ENCODE measurements around the gene SUN1.
"Not testable (repeated sequence)": the region's sequence is repeated elsewhere in the genome, so short reads cannot be mapped to it uniquely, and the experiment has no call there.

The SUN1 gene

DNA sequence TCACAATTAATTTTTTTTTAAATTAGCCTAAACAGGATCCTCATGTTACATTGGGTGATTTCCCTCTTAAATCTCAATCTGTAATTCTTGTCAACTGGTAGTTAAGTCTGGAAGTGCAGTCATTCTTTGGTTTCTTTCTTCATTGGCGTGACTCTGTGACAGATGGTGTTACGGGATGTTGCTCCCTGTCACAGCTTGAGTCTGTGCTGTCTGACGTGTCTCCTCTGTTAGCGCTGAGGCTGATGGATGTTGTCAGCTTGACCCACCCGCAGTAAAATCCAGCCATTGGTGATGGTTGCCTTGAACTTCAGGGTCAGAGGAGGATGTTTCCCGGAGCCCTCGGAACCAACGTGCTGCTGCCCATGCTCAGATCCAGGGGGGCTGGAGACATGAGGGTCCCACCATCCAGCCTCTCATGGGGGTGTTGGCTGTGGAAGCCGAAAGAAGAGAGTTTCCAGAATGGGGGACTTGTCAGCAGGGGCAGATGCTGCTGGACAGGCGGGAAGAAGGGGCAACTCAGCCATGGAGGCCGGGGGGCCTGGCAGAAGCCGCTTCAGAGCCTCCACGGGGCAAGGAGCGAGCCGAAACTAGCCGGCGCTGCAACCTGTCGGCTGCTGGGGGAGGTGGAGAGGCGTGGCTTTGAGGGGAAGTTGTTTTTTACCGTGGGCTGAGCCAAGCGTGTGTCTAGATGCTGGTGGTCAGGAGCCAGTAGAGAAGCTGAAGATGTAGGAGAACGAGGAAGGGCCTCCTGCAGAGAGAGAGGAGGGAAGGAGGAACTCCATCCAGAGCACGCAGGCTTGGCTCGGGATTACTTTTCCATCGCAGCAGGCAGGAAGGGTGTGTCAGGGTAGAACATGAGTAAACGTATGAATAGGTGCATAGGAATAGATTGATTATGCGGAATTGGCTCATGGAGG is 3.5 kb downstream of the SUN1 start:
- no peak for DNase-seq

DNA sequence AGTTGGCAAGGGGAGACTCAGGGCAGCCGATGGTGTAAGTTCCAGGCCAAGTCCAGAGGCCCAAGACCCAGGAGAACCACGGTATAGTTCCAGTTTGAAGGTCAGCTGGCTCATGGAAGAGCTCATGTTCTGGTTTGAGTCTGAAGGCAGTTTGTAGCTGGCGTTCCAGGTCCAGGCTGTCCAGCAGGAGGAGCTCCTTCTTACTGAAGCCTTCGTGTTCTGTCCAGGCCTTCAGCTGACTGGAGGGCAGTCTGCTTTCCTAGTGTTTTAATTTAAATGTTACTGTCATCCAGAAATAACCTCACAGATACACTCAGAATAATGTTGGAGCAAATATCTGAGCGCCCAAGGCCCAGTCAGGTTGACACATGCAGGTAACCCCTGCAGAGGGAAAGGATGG is 4.2 kb downstream of the SUN1 start:
- DNase-seq, result no peak

DNA sequence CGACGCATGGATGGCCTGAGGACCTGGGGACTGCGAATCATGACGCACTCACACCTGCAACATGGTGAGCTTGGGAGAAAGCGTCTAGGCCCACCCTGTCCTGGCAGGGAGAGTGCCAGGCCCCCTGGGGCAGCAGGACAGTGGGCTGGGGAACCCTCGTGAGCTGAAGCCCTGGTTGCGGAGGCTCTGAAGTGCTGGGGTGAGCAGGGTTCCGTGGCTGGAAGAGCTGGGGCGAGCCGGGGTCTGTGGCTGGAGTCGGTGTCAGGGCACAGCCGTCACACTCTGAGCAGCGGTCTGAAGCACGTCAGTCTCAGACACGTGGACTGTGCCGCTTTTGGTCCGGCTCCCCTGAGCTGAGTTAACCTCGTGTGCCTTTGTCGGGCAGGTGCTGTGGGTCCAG is 4.7 kb downstream of the SUN1 start:
- DNase-seq, result no peak

DNA sequence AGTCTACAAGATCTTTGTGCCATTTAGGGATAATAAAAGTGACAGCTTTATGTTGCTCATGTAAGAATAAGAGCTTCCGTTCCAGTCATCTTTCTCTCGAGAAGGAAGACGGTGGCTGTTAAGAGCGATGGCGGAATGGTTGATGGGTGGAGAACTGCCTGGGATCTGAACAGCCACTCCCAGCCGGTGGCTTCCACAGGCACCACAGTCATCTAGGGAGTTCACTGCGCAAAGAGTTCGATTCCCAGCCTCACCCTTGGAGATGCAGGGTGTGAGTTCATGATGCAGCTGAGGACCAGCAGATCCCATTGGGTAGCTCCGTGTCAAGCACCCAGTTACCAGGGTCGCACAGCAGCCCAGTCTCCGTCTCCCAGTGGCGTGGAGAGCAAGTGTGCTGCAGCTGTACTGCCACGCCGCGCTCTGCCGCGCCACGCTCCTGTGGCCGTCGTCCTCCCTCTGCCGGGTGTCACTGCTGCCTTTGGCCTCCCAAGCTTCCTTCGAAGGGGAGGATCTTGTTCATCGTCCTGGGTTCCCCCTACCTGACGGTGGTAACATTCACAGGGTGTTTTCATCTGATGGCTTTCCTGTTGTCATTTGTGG is 7.8 kb downstream of the SUN1 start:
- DNase-seq, result no peak

DNA sequence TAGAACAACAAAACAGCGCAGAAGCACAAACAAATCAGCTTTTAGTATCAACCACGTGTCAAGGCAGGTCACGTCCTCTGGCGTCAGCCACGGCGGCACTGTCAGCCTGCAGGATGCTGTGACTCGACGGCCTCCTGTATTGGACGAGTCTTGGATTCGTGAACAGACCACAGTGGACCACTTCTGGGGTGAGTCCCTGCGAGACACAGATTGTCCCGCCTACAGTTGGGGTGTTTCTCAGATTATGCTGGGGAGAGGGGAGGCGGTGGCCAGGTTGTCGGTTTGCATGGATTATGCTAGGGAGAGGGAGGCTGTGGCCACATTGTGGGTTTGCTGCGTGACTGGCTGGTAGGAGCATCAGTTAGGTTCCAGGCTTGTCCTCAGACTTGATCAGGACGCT is 9.7 kb downstream of the SUN1 start:
- no peak for DNase-seq

DNA sequence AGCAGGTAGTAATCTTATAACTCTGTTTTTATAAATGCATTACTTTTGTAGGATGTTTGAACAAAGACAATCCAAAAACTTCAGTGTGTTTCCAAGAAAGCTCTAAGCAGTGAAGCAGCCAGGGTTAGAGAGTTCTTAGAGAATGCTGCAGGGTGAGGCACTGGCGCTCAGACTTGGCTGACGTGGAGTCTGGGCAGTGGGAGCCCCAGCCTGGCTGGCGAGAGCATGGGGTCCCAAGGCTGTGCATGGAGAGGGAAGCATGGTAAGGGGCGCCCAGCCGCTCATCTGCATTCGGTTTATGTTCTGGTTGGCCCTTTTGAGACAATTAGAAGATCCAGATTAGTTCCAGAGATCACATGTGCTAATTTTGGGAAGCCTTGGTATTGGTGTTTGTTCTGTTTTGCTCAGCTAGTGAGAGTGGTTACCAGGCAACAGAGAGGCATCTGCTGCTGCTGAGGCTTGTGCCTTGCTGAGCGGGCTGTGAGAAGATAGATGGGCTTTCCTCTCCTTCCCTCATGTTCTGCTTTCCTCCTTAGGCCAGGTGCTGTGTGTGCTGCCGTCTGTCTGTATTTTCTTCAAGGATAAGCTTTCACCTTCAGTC is 10.3 kb downstream of the SUN1 start:
- no peak for DNase-seq

DNA sequence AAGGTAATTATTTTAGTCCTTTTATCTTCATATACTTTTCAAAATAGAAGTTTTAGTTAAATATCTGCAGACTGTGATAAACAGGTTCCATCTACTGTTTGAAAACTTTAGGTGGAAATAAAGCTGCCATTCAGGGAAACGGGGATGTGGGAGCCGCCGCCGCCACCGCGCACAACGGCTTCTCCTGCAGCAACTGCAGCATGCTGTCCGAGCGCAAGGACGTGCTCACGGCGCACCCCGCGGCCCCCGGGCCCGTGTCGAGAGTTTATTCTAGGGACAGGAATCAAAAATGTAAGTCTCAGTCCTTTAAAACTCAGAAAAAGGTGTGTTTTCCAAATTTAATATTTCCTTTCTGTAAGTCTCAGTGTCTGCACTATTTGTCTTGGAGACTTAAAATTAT is 11.0 kb downstream of the SUN1 start:
- DNase-seq, result no peak

DNA sequence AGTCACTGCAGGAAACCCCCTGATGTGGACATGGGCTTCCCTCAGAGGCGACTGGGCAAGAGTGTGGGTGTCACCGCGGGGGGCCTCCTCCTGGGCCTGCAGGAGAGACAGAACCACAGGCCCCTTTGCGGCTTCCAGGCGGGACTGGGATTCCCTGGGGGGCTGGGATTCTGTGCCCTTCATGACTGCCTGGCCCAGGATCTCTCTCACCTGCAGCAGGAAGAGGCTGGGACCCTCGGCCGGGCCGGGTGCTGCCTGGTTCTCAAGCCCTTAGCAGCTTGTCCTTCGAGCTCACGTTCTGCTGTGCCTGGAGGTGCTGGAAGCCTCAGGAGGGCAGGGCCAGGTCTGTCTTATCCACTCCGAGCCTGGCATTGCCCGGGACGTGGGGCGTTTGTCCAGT is 11.8 kb downstream of the SUN1 start:
- no peak for DNase-seq

DNA sequence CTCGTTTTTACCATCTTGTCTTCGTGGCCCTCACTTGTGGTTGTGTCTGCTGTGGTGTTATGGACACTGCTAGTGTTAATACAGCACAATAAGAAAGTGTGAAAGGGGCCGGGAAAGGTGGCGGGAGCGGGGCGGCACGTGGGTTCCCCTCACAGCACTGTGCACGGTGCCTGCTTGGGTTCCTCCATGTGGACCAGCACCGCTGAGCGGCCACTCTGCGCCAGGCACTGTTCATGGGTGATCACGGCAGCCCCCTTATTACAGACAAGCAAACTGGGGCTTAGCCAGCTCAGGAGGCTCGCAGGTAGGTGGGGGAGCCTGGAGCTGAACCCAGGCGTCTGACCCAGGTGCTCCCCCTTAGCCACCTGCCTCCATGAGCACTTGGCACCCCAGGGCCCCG is 12.2 kb downstream of the SUN1 start:
- DNase-seq, result no peak

DNA sequence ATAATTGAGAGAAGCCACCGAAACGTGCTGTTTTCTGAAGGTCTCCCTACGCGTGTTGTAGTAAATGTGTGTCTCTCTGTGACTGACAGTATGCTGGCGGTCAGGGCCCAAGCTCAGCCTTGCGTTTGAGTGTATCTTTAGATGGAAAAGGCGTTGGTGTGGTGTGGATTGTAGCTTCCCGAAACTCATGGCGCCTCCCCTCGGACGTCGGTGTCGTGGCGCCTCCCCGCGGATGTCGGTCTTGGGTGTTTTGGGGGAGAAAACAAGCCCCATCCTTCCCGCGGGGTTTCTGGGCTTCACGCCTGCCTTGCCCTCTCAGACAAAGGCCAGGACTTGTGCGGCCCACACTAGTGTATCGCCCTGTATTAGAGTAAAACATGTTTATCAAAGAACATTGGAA is 12.8 kb downstream of the SUN1 start:
- DNase-seq, result no peak

DNA sequence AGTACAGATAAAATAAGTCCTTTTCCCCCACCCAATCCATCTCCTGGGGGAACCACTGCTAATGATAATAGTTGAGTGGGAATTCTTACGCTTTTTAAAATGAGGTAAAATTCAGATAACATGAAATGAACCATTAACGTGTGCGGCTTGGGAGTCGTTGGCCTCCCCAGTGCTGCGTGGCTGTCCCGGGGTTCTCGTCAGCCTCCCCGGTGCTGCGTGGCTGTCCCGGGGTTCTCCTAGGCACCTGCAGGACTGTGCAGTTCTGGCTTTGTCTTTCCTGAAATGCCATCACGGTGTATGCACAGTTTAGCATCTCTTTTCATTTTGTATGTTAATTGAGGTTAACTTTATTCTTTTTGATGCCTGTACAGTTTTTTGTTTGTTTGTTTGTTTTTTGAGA is 13.5 kb downstream of the SUN1 start:
- DNase-seq, result no peak

DNA sequence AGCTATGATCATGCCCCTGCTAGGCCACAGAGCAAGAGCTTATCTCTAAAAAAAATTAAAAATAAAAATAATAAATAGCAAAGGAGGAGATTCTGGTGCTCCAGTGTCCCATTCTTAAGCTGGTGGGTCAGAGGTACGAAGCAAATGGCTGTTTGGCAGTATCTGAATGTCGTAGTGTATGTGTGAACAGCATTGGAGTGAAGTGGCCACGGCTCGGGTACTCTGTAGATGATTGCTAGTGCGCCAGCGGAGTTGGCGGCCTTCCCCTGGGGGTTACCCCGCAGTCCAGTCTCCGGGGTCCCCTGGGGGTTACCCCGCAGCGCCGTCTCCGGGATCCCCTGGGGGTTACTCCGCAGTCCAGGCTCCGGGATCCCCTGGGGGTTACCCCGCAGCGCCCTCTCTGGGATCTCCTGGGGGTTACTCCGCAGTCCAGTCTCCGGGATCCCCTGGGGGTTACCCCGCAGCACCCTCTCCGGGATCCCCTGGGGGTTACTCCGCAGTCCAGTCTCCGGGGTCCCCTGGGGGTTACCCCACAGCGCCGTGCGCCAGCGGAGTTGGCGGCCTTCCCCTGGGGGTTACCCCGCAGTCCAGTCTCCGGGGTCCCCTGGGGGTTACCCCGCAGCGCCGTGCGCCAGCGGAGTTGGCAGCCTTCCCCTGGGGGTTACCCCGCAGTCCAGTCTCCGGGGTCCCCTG is 14.8 kb downstream of the SUN1 start:
- not testable (repeated sequence) for DNase-seq

DNA sequence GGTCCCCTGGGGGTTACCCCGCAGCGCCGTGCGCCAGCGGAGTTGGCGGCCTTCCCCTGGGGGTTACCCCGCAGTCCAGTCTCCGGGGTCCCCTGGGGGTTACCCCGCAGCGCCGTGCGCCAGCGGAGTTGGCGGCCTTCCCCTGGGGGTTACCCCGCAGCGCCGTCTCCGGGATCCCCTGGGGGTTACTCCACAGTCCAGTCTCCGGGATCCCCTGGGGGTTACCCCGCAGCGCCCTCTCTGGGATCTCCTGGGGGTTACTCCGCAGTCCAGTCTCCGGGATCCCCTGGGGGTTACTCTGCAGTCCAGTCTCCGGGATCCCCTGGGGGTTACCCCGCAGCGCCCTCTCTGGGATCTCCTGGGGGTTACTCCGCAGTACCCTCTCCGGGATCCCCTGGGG is 15.5 kb downstream of the SUN1 start:
- DNase-seq, result not testable (repeated sequence)

DNA sequence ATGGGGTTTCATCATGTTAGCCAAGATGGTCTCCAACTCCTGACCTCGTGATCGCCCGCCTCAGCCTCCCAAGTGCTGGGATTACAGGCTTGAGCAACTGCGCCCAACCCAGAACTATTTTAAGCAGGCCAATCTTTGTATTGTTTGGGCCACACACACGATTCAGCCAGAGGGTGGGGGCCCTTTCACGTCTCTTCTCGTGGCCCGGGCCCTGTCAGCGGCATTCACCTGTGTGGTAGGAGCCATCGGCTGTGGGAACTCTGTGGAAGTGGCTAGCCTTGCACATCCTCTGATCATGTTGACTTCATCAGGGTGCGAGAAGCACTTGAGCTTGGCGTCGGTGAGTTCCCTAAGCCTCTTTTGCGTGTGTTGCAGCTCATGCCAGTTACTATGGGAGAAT is 16.9 kb downstream of the SUN1 start:
- no peak for DNase-seq

DNA sequence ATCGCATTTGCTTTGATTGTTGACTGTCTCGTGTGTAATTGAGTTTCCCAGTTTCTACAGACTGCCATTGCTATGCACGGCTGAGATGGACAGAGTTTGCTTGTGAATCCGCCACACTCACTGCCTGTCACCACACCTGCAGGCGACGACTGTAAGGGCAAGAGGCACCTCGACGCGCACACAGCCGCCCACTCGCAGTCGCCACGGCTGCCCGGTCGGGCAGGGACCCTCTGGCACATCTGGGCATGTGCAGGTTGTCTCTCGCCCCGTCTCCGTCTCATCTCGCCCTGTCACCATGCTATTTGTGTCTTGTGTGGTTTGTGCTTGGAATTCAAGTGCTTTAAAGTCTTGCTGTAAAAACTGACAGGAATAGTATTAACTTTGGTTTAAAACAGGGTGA is 17.5 kb downstream of the SUN1 start:
- no peak for DNase-seq

DNA sequence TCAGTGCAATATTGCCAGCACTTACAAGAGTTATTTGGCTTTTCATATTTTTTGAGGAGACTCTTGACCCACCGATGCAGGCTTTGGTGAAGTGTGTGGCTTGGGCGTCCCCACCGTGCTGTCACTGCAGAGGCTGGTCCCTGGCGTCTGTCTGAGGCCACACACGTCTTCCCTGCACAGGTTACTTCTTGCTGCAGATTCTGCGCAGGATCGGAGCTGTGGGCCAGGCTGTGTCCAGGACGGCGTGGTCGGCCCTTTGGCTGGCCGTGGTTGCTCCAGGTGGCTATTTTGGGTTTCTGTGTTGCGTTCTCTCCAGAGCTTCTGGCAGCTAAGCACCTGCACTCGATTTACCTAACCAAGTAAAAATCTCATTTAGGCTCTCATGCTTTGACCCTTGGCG is 18.9 kb downstream of the SUN1 start:
- no peak for DNase-seq

DNA sequence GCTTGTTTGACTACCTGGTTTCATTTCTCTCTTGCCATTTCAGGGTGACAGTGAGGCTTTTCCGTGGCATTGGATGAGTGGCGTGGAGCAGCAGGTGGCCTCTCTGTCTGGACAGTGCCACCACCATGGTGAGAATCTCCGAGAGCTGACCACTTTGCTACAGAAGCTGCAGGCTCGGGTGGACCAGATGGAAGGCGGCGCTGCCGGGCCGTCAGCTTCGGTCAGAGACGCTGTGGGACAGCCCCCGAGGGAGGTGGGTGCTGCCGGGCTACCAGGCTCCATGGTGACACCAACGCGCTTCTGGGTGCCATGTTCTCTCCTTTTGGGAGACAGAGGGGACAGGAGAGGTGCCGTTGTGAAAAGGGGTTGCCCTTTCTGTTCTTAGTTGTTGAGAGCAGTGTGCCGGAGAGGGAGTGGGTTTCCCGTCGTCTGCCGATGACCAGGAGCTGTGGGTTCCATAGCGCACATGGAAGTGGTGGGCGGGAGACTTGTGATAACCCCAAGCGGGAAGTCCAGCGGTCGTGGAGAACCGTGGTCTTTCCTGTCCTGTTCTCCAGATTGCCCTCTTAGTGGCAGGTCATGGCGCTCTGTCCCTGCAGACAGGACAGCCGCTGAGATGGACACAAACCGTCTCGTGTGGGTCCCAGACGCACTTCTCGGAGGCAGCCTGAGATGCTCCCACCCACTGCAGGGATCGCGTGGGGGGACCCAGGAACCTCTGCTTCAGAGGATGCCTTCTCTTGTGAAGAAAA is 21.3 kb downstream of the SUN1 start:
- DNase-seq, result no peak

DNA sequence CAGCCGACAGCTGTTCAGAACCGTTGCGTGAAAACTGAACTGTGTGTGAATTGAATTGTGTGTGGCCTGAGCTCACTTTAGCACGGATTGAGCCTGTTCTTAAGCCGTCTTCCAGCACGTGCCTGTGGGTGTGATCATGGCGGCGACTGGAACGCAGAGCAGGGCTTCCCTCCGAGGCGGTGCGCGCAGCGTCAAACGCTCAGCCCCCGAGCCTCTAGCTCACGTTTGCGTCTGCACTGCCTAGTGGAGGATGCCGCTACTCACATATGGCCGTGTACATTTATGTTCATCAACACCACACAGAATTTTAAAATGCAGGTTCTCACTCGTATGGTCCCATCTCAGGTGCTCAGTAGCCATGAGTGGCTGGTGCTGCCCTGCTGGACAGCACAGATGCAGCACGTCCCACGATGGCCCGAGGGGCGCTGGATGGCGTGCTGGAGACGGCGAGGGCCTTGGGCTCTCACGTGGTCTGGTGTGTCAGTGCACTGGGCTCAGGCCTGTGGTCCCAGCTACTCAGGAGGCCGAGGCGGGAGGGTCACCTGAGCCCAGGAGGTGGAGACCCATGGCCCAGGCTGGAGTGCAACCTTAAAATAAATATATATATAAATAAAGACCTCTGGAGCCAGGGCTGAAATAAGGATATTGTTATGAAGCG is 22.0 kb downstream of the SUN1 start:
- no peak for DNase-seq

DNA sequence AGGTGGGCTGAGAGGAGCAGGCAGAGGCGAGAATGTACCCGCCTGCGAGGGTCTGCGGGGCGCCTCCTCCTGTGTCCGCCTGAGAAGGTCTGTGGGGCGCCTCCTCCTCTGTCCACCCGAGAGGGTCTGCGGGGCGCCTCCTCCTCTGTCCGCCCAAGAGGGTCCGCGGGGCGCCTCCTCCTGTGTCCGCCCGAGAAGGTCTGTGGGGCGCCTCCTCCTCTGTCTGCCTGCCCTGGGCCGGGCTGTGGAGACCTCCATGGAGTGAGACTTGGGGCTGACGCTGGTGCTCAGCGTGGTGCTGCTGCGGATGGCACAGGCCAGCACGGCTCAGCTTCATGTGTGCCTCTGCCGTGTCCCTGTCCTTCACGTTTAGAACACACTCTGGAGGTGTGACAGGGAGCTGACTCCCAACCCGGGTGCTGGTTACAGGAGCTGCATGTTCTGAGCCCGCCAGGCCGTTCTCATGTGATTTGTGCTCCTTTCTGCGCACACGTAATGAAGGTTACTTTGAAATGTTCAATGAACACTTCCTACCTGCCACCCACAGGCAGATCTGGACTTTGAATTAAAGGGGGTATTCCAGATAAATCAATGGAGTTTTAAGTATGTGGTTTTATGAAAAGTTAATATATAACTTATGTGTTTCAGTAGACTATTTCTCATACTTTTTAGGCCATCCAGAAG is 23.6 kb downstream of the SUN1 start:
- no peak for DNase-seq

DNA sequence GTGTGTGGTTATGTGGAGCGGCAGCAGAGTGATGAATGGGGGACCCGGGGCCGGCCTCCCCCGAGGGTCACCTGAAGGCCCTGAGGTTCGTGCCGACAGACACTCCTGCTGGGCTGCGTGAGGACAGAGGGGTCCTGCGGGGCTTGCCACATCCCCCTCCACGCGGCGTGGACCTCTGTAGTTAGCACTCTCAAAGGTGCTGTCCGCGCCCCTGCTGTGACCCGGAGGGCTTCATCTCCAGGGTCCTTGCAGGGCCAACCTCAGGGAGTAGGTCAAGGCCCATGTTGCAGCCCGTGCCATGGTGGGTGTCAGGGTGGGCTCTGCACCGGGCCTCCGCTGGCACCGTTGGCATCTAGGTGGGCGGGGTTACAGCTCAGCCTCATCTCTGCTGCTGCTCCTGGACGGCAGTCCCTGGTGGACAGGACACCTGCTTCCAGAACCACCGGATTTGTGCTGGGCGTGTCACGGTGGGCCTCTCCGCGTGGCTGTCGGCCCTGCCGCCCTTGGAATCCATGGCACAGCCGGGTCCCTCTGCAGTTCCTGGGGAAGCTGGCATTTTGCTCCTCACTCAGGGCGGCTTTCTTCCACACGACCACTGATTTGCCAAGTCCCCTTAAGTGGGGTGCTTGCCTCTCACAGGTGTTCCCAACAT is 24.3 kb downstream of the SUN1 start:
- DNase-seq, result no peak

DNA sequence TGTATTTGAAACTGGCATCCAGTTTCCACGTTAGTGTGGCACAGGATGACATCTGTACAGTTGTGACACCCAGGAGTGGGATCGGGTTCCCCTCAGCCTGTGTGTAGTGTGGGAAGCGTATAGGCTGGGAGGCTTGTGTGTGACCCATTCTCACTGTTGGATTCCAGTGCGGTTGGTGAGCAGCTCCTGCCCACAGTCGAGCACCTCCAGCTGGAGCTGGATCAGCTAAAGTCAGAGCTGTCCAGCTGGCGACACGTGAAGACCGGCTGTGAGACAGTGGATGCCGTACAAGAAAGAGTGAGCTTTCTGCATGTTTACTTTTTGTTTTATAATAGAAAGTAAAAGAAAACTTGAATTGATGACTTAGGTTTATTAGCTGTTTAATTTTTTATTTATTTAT is 25.4 kb downstream of the SUN1 start:
- DNase-seq, result no peak
